ENCODE measurements around the gene CD160. TPM values are rescaled to one million over a fixed set of nuclear protein-coding genes. Genes with fewer than 3 reads are reported as not detected.

Gene CD160
- total and polyA plus RNA-seq, 2 donors (not counting 1 experiment from before 2014, with no cell fraction given) = 0.10 TPM; not detected in 1

- Histone ChIP-seq H4K20me1 (ENCODE audit: control insufficient read depth, insufficient read depth, low read length, poor library complexity, severe bottlenecking) (no peaks in the 10 kb centered on the region), H3K79me2 (ENCODE audit: control insufficient read depth, insufficient read depth, low read length) (no peaks in the 10 kb centered on the region), H3K36me3 (replicated peaks in 1 of 2; ENCODE audit: control extremely low read depth in 1 of 2, control insufficient read depth in 1 of 2, extremely low read depth in 1 of 2, insufficient read depth in 2 of 2, low read length in 1 of 2) (no peaks in the 10 kb centered on the region), H2AFZ (ENCODE audit: insufficient read depth, low read depth, low read length, poor library complexity, severe bottlenecking) (no peak overlapping the region), H3K27me3 (replicated peaks in 1 of 4; ENCODE audit: control extremely low read depth in 1 of 4, control insufficient read depth in 3 of 4, insufficient read depth in 4 of 4, low read length in 3 of 4) (no peaks in the 10 kb centered on the region), H3K4me2 (replicated peaks; ENCODE audit: low read depth, low read length, poor library complexity, severe bottlenecking) (no peak overlapping the region), H3K4me3 (ENCODE audit: control extremely low read depth in 1 of 5, extremely low read depth in 1 of 5, insufficient read depth in 1 of 5, low read depth in 2 of 5, low read length in 4 of 5) (no peak overlapping the region), H3K9me3 (ENCODE audit: control extremely low read depth in 1 of 3, control insufficient read depth in 2 of 3, insufficient read depth in 1 of 3, low read length in 2 of 3) (no peaks in the 10 kb centered on the region), H3K4me1 (ENCODE audit: control insufficient read depth in 2 of 2, insufficient read depth in 2 of 2, low read length in 2 of 2) (no peaks in the 10 kb centered on the region), H3K27ac (ENCODE audit: low read length in 2 of 2) (no peak overlapping the region), H3K9ac (ENCODE audit: low read length) (no peak overlapping the region)
- no peak for ATAC-seq (ENCODE audit: low read depth)
- ChIA-PET POLR2A (no interaction called here), CTCF (no interaction called here)
- DNase-seq = no peak
- Mint-ChIP-seq H3K27ac (no peak overlapping the region), H3K4me1 (peaks cover 2% of the 10 kb centered on the region), H3K9me3 (ENCODE audit: insufficient read depth) (no peaks in the 10 kb centered on the region), H3K4me3 (no peak overlapping the region), H3K27me3 (peaks cover 3% of the 10 kb centered on the region)
- TF ChIP-seq EZH2 (IDR thresholded peaks at IDR 0.05; ENCODE audit: borderline replicate concordance, insufficient read depth, low read depth, low read length, poor library complexity, severe bottlenecking) (no peak), CTCF (IDR thresholded peaks at IDR 0.05) (no peak)
- WGBS (ENCODE audit: insufficient coverage) = 100% methylated on average over 1 of the region's 3 CpGs
- intact Hi-C loops (cut with micrococcal nuclease) = no loop called here
These were observed 22.7 kb upstream of the CD160 start for GRCh38 chr1:145696630-145696960.

- ChIA-PET POLR2A (no interaction called here), CTCF (no interaction called here)
- H3K4me3 Mint-ChIP-seq = no peak overlapping the region
- no peak overlapping the region for H3K4me2 ChIP-seq (replicated peaks; ENCODE audit: low read depth, low read length, poor library complexity, severe bottlenecking)
- no peak overlapping the region for H3K27ac Mint-ChIP-seq
- no peaks in the 10 kb centered on the region for H3K27me3 ChIP-seq (replicated peaks in 1 of 4; ENCODE audit: control extremely low read depth in 1 of 4, control insufficient read depth in 3 of 4, insufficient read depth in 4 of 4, low read length in 3 of 4)
- H3K9ac ChIP-seq (ENCODE audit: low read length) = no peak overlapping the region
- no peaks in the 10 kb centered on the region for H3K9me3 Mint-ChIP-seq (ENCODE audit: insufficient read depth)
- H4K20me1 ChIP-seq (ENCODE audit: control insufficient read depth, insufficient read depth, low read length, poor library complexity, severe bottlenecking) = no peaks in the 10 kb centered on the region
- H3K27me3 Mint-ChIP-seq = peaks cover 4% of the 10 kb centered on the region
- H3K4me3 ChIP-seq (ENCODE audit: control extremely low read depth in 1 of 5, extremely low read depth in 1 of 5, insufficient read depth in 1 of 5, low read depth in 2 of 5, low read length in 4 of 5) = no peak overlapping the region
- intact Hi-C loops (cut with micrococcal nuclease) = no loop called here
- DNase-seq = no peak
- no peak overlapping the region for H3K27ac ChIP-seq (ENCODE audit: low read length in 2 of 2)
- H3K4me1 Mint-ChIP-seq = no peaks in the 10 kb centered on the region
- H3K4me1 ChIP-seq (ENCODE audit: control insufficient read depth in 2 of 2, insufficient read depth in 2 of 2, low read length in 2 of 2) = no peaks in the 10 kb centered on the region
- H3K36me3 ChIP-seq (replicated peaks in 1 of 2; ENCODE audit: control extremely low read depth in 1 of 2, control insufficient read depth in 1 of 2, extremely low read depth in 1 of 2, insufficient read depth in 2 of 2, low read length in 1 of 2) = no peaks in the 10 kb centered on the region
- no peaks in the 10 kb centered on the region for H3K9me3 ChIP-seq (ENCODE audit: control extremely low read depth in 1 of 3, control insufficient read depth in 2 of 3, insufficient read depth in 1 of 3, low read length in 2 of 3)
- no peak for ATAC-seq (ENCODE audit: low read depth)
- no peaks in the 10 kb centered on the region for H3K79me2 ChIP-seq (ENCODE audit: control insufficient read depth, insufficient read depth, low read length)
- no peak for TF ChIP-seq CTCF (IDR thresholded peaks at IDR 0.05)
- no peak for TF ChIP-seq EZH2 (IDR thresholded peaks at IDR 0.05; ENCODE audit: borderline replicate concordance, insufficient read depth, low read depth, low read length, poor library complexity, severe bottlenecking)
- H2AFZ ChIP-seq (ENCODE audit: insufficient read depth, low read depth, low read length, poor library complexity, severe bottlenecking) = no peak overlapping the region
- 100% methylated on average over 1 of the region's 2 CpGs for WGBS (ENCODE audit: insufficient coverage)
These were observed 17.9 kb upstream of the CD160 start for GRCh38 chr1:145701306-145701862.

Data from B cell (primary cell).